Measurements from ENCODE around the gene TNS1.

Gene TNS1

GRCh38 chr2:217993138-217993537 is 9.7 kb downstream of the TNS1 start:
- no peak for DNase-seq (ENCODE audit: low read depth)
- no peak overlapping the region for H3K4me3 ChIP-seq (ENCODE audit: low read depth, low read length)
- no peak for TF ChIP-seq CTCF (IDR thresholded peaks at IDR 0.05; ENCODE audit: low read depth, low read length, missing control alignments)

- no peak overlapping the region for H3K4me3 ChIP-seq (ENCODE audit: low read depth, low read length)
- DNase-seq (ENCODE audit: low read depth) = no peak
- TF ChIP-seq CTCF (IDR thresholded peaks at IDR 0.05; ENCODE audit: low read depth, low read length, missing control alignments) = no peak
Observed at GRCh38 chr2:217992061-217992460, 10.7 kb downstream of the TNS1 start.

GRCh38 chr2:217990791-217991465 is 11.9 kb downstream of the TNS1 start:
- H3K4me3 ChIP-seq (ENCODE audit: low read depth, low read length) = no peak overlapping the region
- TF ChIP-seq CTCF (IDR thresholded peaks at IDR 0.05; ENCODE audit: low read depth, low read length, missing control alignments) = no peak
- DNase-seq (ENCODE audit: low read depth) = no peak

GRCh38 chr2:217990389-217990788 is 12.4 kb downstream of the TNS1 start:
- no peak for DNase-seq (ENCODE audit: low read depth)
- H3K4me3 ChIP-seq (ENCODE audit: low read depth, low read length) = no peak overlapping the region
- TF ChIP-seq CTCF (IDR thresholded peaks at IDR 0.05; ENCODE audit: low read depth, low read length, missing control alignments) = no peak

- DNase-seq (ENCODE audit: low read depth) = no peak
- H3K4me3 ChIP-seq (ENCODE audit: low read depth, low read length) = no peak overlapping the region
- TF ChIP-seq CTCF (IDR thresholded peaks at IDR 0.05; ENCODE audit: low read depth, low read length, missing control alignments) = no peak
Observed at GRCh38 chr2:217989221-217989948, 13.4 kb downstream of the TNS1 start.

- no peak for DNase-seq (ENCODE audit: low read depth)
- no peak for TF ChIP-seq CTCF (IDR thresholded peaks at IDR 0.05; ENCODE audit: low read depth, low read length, missing control alignments)
- no peak overlapping the region for H3K4me3 ChIP-seq (ENCODE audit: low read depth, low read length)
Observed at GRCh38 chr2:217988840-217989204, 14.0 kb downstream of the TNS1 start.

Data from GM12864 (cell line).